Right lobe of liver (tissue), 4 donors: ENCODE data around the gene TBC1D2.

Experiments used
- POLR2A ChIP-seq: fragments of 450-650 bp; IDR thresholded peaks from one replicate; pipeline ENCODE4 v1.6.1; 2017; ENCODE audit warnings: antibody characterized with exemption, mild to moderate bottlenecking
- TF ChIP-seq, protein P1 (sequence below), 4 donors: fragments of 200-600 bp in 3 of 4; fragments of 450-650 bp in 1 of 4; IDR thresholded peaks; one replicate each; pipeline versions ENCODE4 v1.5.1 to v1.8.0; 2016 to 2022; ENCODE audit warnings: antibody characterized with exemption in 4 of 4, mild to moderate bottlenecking in 2 of 4
- donor health status: DM: no; HTN: no; CAD: no.
- donor health status: DM: no; HTN: no; CAD: no.
- donor health status: DM: no; HTN: yes; CAD: no.

DNA sequence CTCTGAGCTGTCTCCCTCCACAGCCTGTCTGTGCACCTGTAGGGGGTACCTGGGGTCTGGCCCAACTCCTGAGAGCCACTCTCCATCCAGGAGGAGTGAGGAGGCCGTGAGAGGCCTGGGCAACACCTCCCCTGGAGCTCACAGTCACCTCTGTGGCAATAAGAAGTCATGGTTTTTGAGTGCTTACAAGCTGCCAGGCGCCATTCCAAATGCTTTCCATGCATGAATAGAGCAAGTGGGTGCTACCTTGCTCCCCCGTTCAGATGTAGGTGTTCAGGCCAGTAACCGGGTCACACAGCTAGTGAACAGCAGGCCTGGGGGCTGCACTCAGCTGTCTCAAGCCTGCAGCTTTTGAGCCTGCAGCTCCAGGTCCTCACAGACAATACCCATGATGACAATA is 93.6 kb downstream of the TBC1D2 start:
- TF ChIP-seq, protein P1, sequence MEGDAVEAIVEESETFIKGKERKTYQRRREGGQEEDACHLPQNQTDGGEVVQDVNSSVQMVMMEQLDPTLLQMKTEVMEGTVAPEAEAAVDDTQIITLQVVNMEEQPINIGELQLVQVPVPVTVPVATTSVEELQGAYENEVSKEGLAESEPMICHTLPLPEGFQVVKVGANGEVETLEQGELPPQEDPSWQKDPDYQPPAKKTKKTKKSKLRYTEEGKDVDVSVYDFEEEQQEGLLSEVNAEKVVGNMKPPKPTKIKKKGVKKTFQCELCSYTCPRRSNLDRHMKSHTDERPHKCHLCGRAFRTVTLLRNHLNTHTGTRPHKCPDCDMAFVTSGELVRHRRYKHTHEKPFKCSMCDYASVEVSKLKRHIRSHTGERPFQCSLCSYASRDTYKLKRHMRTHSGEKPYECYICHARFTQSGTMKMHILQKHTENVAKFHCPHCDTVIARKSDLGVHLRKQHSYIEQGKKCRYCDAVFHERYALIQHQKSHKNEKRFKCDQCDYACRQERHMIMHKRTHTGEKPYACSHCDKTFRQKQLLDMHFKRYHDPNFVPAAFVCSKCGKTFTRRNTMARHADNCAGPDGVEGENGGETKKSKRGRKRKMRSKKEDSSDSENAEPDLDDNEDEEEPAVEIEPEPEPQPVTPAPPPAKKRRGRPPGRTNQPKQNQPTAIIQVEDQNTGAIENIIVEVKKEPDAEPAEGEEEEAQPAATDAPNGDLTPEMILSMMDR (IDR thresholded peaks at IDR 0.05) = no peak
- no peak for TF ChIP-seq POLR2A
